Measurements from ENCODE around the gene UNC119B. TPM values are rescaled to one million over a fixed set of nuclear protein-coding genes. Genes with fewer than 3 reads are reported as not detected.

Gene UNC119B
- polyA plus RNA-seq, 1 of the 3 experiments (the other 2 are of a cell fraction), result 23.6 TPM

DNA sequence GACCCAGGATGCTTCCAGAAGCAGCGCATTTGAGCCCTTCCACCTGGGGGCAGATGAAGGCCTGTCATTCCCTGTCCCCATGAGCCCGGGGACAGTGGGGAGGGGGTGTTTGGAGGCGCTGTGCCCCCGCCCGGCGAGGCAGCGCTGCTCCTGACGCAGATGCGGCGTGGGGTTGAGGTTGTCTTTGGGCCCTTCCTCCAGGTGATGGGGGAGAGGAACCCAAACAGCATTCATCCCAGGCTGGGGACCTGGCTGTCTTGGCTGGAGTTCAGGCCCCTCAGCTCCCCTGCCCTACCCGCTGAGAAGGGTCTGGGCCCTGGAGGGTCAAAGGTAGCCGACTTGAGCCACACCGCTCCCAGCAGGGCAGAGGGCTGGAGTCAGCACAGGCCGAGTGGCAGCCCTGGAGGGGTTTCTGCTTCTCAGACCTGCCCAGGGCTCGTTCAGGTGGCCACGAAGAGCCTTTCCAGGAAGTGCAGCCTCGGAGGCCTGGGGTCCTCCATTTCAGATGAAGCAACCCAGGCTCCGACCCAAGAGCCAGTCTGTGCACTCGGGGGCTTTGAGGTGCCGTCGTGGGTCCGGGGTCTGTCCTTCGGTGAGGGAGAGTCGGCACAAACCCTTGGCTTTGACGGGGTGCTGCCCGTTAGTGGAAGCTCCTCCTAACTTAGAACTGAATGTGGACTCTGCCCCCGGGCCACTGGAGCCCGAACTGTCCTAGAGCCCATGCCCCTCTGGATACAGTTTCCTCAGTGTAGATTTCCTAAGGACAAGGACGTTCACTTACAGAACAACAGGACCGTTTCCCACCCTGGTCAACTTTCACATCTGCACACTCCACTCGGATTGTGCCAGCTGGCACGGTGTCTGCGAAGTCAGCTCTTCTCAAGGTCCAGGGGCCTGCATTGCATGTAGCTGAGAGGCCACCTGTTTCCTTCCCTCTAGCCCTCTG, 31.5 kb downstream of the UNC119B start:
- Histone ChIP-seq H3K4me1 (ENCODE audit: control insufficient read depth in 1 of 2, insufficient read depth in 2 of 2, low read depth in 1 of 2, low read length in 1 of 2) (no peaks in the 10 kb centered on the region), H4K20me1 (ENCODE audit: insufficient read depth) (no peaks in the 10 kb centered on the region), H3K27ac (ENCODE audit: low read depth in 2 of 2, low read length in 1 of 2) (no peak overlapping the region), H3K4me2 (no peak overlapping the region), H3K9me2 (no peaks in the 10 kb centered on the region), H2AFZ (ENCODE audit: low read depth) (no peak overlapping the region), H3K9ac (no peak overlapping the region), H3K36me3 (replicated peaks in 1 of 2; ENCODE audit: control insufficient read depth in 1 of 2, insufficient read depth in 2 of 2, low read length in 1 of 2) (no peaks in the 10 kb centered on the region), H3F3A (replicated peaks; ENCODE audit: insufficient read depth) (no peaks in the 10 kb centered on the region), H3K27me3 (ENCODE audit: insufficient read depth) (no peaks in the 10 kb centered on the region), H3K79me2 (ENCODE audit: insufficient read depth) (no peaks in the 10 kb centered on the region), H3K9me3 (no peaks in the 10 kb centered on the region), H3K4me3 (ENCODE audit: low read depth in 2 of 2, low read length in 1 of 2) (no peak overlapping the region)
- WGBS (ENCODE audit: low lambda C conversion rate), result 87% methylated on average over 16 of the region's 33 CpGs
- DNase-seq, result no peak
- CTCF ChIA-PET, result interaction anchor here (0.8 kb wide), 1 partner anchor 230 kb away, joined by 3 read pairs; no protein-coding TSS in a partner anchor
- POLR2A ChIA-PET, result no interaction called here
- TF ChIP-seq NRF1 (IDR thresholded peaks at IDR 0.05; ENCODE audit: low read depth, low read length) (no peak), MAX (IDR thresholded peaks at IDR 0.05; ENCODE audit: low read depth) (no peak), RAD21 (IDR thresholded peaks at IDR 0.05; ENCODE audit: low read length) (no peak), MEF2A (IDR thresholded peaks at IDR 0.05; ENCODE audit: borderline replicate concordance, low read depth) (no peak), JUND (IDR thresholded peaks at IDR 0.05) (no peak), GATA2 (CRISPR knock-in tag; IDR thresholded peaks at IDR 0.05) (no peak), EP300 (IDR thresholded peaks at IDR 0.05; ENCODE audit: borderline replicate concordance in 1 of 2, low read depth in 1 of 2, low read length in 1 of 2) (no peak), TEAD4 (IDR thresholded peaks at IDR 0.05; ENCODE audit: borderline replicate concordance, insufficient read depth) (no peak), RXRA (IDR thresholded peaks at IDR 0.05; ENCODE audit: borderline replicate concordance, low read depth) (no peak), ELF1 (IDR thresholded peaks at IDR 0.05) (no peak), YY1 (IDR thresholded peaks at IDR 0.05; ENCODE audit: low read depth) (no peak)
- TF ChIP-seq, protein P1, sequence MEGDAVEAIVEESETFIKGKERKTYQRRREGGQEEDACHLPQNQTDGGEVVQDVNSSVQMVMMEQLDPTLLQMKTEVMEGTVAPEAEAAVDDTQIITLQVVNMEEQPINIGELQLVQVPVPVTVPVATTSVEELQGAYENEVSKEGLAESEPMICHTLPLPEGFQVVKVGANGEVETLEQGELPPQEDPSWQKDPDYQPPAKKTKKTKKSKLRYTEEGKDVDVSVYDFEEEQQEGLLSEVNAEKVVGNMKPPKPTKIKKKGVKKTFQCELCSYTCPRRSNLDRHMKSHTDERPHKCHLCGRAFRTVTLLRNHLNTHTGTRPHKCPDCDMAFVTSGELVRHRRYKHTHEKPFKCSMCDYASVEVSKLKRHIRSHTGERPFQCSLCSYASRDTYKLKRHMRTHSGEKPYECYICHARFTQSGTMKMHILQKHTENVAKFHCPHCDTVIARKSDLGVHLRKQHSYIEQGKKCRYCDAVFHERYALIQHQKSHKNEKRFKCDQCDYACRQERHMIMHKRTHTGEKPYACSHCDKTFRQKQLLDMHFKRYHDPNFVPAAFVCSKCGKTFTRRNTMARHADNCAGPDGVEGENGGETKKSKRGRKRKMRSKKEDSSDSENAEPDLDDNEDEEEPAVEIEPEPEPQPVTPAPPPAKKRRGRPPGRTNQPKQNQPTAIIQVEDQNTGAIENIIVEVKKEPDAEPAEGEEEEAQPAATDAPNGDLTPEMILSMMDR (IDR thresholded peaks at IDR 0.05), result no peak
- TF ChIP-seq, protein P2, sequence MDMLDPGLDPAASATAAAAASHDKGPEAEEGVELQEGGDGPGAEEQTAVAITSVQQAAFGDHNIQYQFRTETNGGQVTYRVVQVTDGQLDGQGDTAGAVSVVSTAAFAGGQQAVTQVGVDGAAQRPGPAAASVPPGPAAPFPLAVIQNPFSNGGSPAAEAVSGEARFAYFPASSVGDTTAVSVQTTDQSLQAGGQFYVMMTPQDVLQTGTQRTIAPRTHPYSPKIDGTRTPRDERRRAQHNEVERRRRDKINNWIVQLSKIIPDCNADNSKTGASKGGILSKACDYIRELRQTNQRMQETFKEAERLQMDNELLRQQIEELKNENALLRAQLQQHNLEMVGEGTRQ (IDR thresholded peaks at IDR 0.05; ENCODE audit: borderline replicate concordance, low read depth, low read length), result no peak
- TF ChIP-seq, protein P3, sequence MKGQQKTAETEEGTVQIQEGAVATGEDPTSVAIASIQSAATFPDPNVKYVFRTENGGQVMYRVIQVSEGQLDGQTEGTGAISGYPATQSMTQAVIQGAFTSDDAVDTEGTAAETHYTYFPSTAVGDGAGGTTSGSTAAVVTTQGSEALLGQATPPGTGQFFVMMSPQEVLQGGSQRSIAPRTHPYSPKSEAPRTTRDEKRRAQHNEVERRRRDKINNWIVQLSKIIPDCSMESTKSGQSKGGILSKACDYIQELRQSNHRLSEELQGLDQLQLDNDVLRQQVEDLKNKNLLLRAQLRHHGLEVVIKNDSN (IDR thresholded peaks at IDR 0.05; ENCODE audit: borderline replicate concordance, low read depth), result no peak
